Activated CD8-positive, alpha-beta T cell treated with anti-CD3 and anti-CD28 coated beads for 36 hours (primary cell): Measurements from ENCODE around the gene OR9Q1. TPM values are rescaled to one million over a fixed set of nuclear protein-coding genes. Genes with fewer than 3 reads are reported as not detected.
A peak's percentile ranks its signal among the peaks of the same experiment; 100 is the strongest.

Experiments used
- ATAC-seq: fragments of 200-7000 bp; cut with Tn5 transposase; one replicate; pipeline ENCODE4 v1.10.0; 2021; ENCODE audit warnings: mild to moderate bottlenecking, moderate library complexity
- CTCF ChIA-PET: fragments of 350-600 bp; sonication (Branson Sonifier 250); formaldehyde crosslinking; loops from one replicate; lab custom pipeline; 2021; ENCODE audit warnings: antibody characterized with exemption; lab: Charles Lee
- POLR2A ChIA-PET: fragments of 350-600 bp; sonication (Branson Sonifier 250); formaldehyde crosslinking; loops from one replicate; lab custom pipeline; 2021; ENCODE audit warnings: antibody characterized with exemption; lab: Charles Lee
- DNase-seq: peaks from one replicate; pipeline ENCODE4 v3.0.0-alpha.2; 2020
- H3K27ac Mint-ChIP-seq: one replicate; pipeline ENCODE4 v1.8.0; 2021; ENCODE audit warnings: mild to moderate bottlenecking, mixed read lengths
- H3K27me3 Mint-ChIP-seq: one replicate; pipeline ENCODE4 v1.8.0; 2021; ENCODE audit warnings: mixed read lengths
- H3K36me3 Mint-ChIP-seq: one replicate; pipeline ENCODE4 v1.8.0; 2021; ENCODE audit warnings: low read depth, mixed read lengths
- H3K4me1 Mint-ChIP-seq: one replicate; pipeline ENCODE4 v1.8.0; 2021; ENCODE audit warnings: low read depth, mixed read lengths
- H3K4me3 Mint-ChIP-seq: one replicate; pipeline ENCODE4 v1.8.0; 2021; ENCODE audit warnings: mild to moderate bottlenecking, moderate library complexity, mixed read lengths
- H3K9me3 Mint-ChIP-seq: one replicate; pipeline ENCODE4 v1.8.0; 2021; ENCODE audit warnings: mixed read lengths
- CTCF ChIP-seq: fragments of 200-600 bp; IDR thresholded peaks from one replicate; pipeline ENCODE4 v1.8.0; 2022; ENCODE audit warnings: antibody characterized with exemption, mild to moderate bottlenecking
- intact Hi-C: fragments of 100-400 bp; cut with micrococcal nuclease; formaldehyde crosslinking; loops from one replicate; pipeline ENCODE4 v1.10.0; 2022
- total RNA-seq, 2 experiments: library from RNA; stranded (reverse); gene quantifications; one replicate each; pipeline ENCODE4 v1.2.3, GENCODE V29; 2021

The OR9Q1 gene
- total RNA-seq, 2 experiments from 2014 or later: not detected

- ChIA-PET POLR2A (no interaction called here), CTCF (no interaction called here)
- TF ChIP-seq CTCF: no peak
- no peak for ATAC-seq
- intact Hi-C loops: no loop called here
- no peak for DNase-seq
- Mint-ChIP-seq H3K9me3 (no peaks in the 10 kb centered on the region), H3K36me3 (no peaks in the 10 kb centered on the region), H3K27ac (no peak overlapping the region), H3K4me3 (no peak overlapping the region), H3K27me3 (no peaks in the 10 kb centered on the region), H3K4me1 (no peaks in the 10 kb centered on the region)
Measured at GRCh38 chr11:58165504-58166106, 141.9 kb downstream of the OR9Q1 start.

DNA sequence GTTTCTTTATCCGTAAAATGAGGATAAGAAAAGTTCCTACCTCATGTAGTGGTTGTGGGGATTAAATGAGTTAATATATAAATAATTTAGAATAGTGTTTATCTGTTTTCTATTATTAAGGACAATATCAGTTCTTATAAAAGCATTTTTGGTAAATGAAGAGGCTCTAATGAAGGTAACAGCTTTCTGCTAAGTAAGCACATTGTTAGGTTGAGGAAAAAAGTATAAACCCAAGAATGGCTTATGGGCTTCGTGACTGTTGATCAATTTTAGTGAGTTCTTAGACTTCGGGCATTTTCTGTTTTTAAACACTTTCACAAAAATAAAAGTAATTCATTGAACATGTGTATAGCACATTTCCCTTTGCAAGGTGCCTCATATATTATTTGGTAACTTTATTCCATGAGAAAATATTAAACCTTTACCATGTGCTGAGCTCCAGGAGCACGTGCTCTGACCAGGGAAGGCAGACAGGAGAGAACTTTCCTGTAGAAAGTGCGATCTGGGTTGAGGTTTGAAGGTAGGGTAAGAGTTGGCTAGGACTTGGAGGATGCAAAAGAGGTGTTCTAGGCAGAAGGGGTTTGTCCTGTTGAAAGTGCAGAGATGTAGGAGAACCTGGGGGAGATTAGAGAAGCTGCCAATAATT, 153.9 kb downstream of the OR9Q1 start:
- ChIA-PET POLR2A (no interaction called here), CTCF (no interaction called here)
- ATAC-seq: no peak
- no peak for TF ChIP-seq CTCF
- H3K4me1 Mint-ChIP-seq: no peaks in the 10 kb centered on the region
- no peaks in the 10 kb centered on the region for H3K36me3 Mint-ChIP-seq
- DNase-seq: no peak
- intact Hi-C loops: loop anchor here (10.0 kb wide), 1 partner anchor 57 kb away; no protein-coding TSS in a partner anchor
- H3K4me3 Mint-ChIP-seq: no peak overlapping the region
- no peak overlapping the region for H3K27ac Mint-ChIP-seq
- no peaks in the 10 kb centered on the region for H3K9me3 Mint-ChIP-seq
- peaks cover 10% of the 10 kb centered on the region for H3K27me3 Mint-ChIP-seq

DNA sequence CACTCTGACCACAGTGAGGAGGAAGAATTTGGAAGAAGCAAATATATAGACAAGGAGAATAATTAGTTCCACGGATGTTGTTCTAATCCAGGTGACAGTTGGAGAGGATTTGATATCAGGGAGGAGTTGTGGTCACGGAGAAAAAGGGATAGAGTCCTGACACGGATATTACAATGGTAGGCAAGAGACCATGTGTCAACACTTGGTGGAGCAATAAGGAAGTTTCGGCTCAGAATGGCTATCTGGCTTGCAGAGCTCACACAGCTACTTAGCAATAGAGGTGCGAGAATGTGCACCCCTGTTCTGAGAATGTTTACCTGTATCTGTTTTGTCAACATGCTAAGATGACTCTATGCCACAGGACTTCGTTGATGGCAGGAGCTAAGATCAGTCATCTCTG, 154.8 kb downstream of the OR9Q1 start:
- ChIA-PET POLR2A (no interaction called here), CTCF (no interaction called here)
- Mint-ChIP-seq H3K9me3 (no peaks in the 10 kb centered on the region), H3K4me1 (no peaks in the 10 kb centered on the region), H3K27me3 (peaks cover 10% of the 10 kb centered on the region), H3K4me3 (no peak overlapping the region), H3K36me3 (no peaks in the 10 kb centered on the region), H3K27ac (no peak overlapping the region)
- intact Hi-C loops: loop anchor here (10.0 kb wide), 1 partner anchor 56 kb away; no protein-coding TSS in a partner anchor
- no peak for TF ChIP-seq CTCF
- DNase-seq (no peak), ATAC-seq (no peak)

DNA sequence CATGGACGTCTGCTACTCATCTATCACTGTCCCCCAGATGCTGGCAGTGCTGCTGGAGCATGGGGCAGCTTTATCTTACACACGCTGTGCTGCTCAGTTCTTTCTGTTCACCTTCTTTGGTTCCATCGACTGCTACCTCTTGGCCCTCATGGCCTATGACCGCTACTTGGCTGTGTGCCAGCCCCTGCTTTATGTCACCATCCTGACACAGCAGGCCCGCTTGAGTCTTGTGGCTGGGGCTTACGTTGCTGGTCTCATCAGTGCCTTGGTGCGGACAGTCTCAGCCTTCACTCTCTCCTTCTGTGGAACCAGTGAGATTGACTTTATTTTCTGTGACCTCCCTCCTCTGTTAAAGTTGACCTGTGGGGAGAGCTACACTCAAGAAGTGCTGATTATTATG, 156.0 kb downstream of the OR9Q1 start:
- Mint-ChIP-seq H3K9me3 (no peaks in the 10 kb centered on the region), H3K27ac (no peak overlapping the region), H3K4me1 (no peaks in the 10 kb centered on the region), H3K27me3 (peaks cover 10% of the 10 kb centered on the region), H3K36me3 (no peaks in the 10 kb centered on the region), H3K4me3 (no peak overlapping the region)
- peak; percentile 1 for DNase-seq
- intact Hi-C loops: loop anchor here (10.0 kb wide), 1 partner anchor 55 kb away; no protein-coding TSS in a partner anchor
- POLR2A ChIA-PET: no interaction called here
- TF ChIP-seq CTCF: no peak
- no peak for ATAC-seq
- CTCF ChIA-PET: no interaction called here

GRCh38 chr11:58186938-58187337, 163.3 kb downstream of the OR9Q1 start:
- intact Hi-C loops: no loop called here
- POLR2A ChIA-PET: no interaction called here

More at GRCh38 chr11:58186938-58187337, 163.3 kb downstream of the OR9Q1 start:
- no peaks in the 10 kb centered on the region for H3K4me1 Mint-ChIP-seq
- no peaks in the 10 kb centered on the region for H3K9me3 Mint-ChIP-seq
- no peak for ATAC-seq
- no peak overlapping the region for H3K27ac Mint-ChIP-seq
- no peak for DNase-seq
- CTCF ChIA-PET: no interaction called here
- no peaks in the 10 kb centered on the region for H3K36me3 Mint-ChIP-seq
- TF ChIP-seq CTCF: no peak
- no peak overlapping the region for H3K4me3 Mint-ChIP-seq
- no peaks in the 10 kb centered on the region for H3K27me3 Mint-ChIP-seq
